DMS79 (cell line): ENCODE results near the gene CDC26.
"Not testable (repeated sequence)": the region's sequence is repeated elsewhere in the genome, so short reads cannot be mapped to it uniquely, and the experiment has no call there.

Source experiments
- DNase-seq: peaks from one replicate; lab custom pipeline; 2025; lab: John Stamatoyannopoulos, UW

CDC26 gene

GRCh38 chr9:113238202-113238858, 37.0 kb downstream of the CDC26 start:
- no peak for DNase-seq

GRCh38 chr9:113237026-113237425, 38.3 kb downstream of the CDC26 start:
- DNase-seq: no peak

GRCh38 chr9:113235701-113236255, 39.6 kb downstream of the CDC26 start:
- DNase-seq: not testable (repeated sequence)

- DNase-seq: no peak
Measured at GRCh38 chr9:113231701-113232100, 43.7 kb downstream of the CDC26 start.

- no peak for DNase-seq
Measured at GRCh38 chr9:113228130-113228665, 47.2 kb downstream of the CDC26 start.

GRCh38 chr9:113227436-113227835, 47.9 kb downstream of the CDC26 start:
- no peak for DNase-seq

- no peak for DNase-seq
Measured at GRCh38 chr9:113223963-113224362, 51.4 kb downstream of the CDC26 start.

GRCh38 chr9:113222482-113222841, 52.9 kb downstream of the CDC26 start:
- DNase-seq: no peak

GRCh38 chr9:113221800-113222481, 53.4 kb downstream of the CDC26 start:
- no peak for DNase-seq

- peak; percentile 95 for DNase-seq
Measured at GRCh38 chr9:113221003-113221799, 54.2 kb downstream of the CDC26 start, which contains the start of the genes FKBP15 and SLC31A1. Gene FKBP15, minus strand, starts transcription at chr9:113221277. Its CDS starts 34 bp downstream, at chr9:113221243. Gene SLC31A1, plus strand, starts transcription at chr9:113221544. Its CDS starts 34,605 bp downstream, at chr9:113256149.

GRCh38 chr9:113220467-113221002, 54.8 kb downstream of the CDC26 start:
- DNase-seq: no peak

GRCh38 chr9:113219969-113220368, 55.4 kb downstream of the CDC26 start:
- DNase-seq: no peak

GRCh38 chr9:113219186-113219936, 56.0 kb downstream of the CDC26 start:
- no peak for DNase-seq
